AG04450 (cell line): ENCODE results near the gene CCDC12. TPM values are rescaled to one million over a fixed set of nuclear protein-coding genes. Genes with fewer than 3 reads are reported as not detected.

Source experiments
- CTCF ChIA-PET: fragments of 300-600, 350-600 bp; formaldehyde crosslinking; extraction: SDS; loops from one replicate; lab custom pipeline; 2022; ENCODE audit warnings: antibody characterized with exemption, inconsistent platforms; lab: Charles Lee
- POLR2A ChIA-PET: fragments of 350-600 bp; formaldehyde crosslinking; extraction: SDS; loops from one replicate; lab custom pipeline; 2021; ENCODE audit warnings: antibody characterized with exemption, inconsistent platforms; lab: Yijun Ruan, JAX
- DNase-seq: peaks from one replicate; pipeline ENCODE4 v3.0.0-alpha.2; 2011; ENCODE audit warnings: low read depth, low spot score
- H3K27ac ChIP-seq: one replicate; pipeline ENCODE4 v1.5.1; 2012; ENCODE audit warnings: low read depth, low read length, control low read depth
- H3K27me3 ChIP-seq: one replicate; pipeline ENCODE4 v1.6.0; 2012; ENCODE audit warnings: low read length; ENCODE audit not compliant: control insufficient read depth, insufficient read depth
- H3K4me3 ChIP-seq: 2 replicates; pipeline ENCODE4 v1.5.1; 2011; ENCODE audit warnings: mild to moderate bottlenecking, low read depth, low read length, control low read depth
- H3K9me3 ChIP-seq: 2 replicates; pipeline ENCODE4 v1.5.1; 2012; ENCODE audit warnings: low read length; ENCODE audit not compliant: control insufficient read depth, insufficient read depth
- polyA plus RNA-seq: library from polyadenylated mRNA; depleted of rRNA; stranded (reverse); fragments of >200 nt; gene quantifications from 2 replicates; pipeline ENCODE4 v1.2.3, GENCODE V29; 2011
- TF ChIP-seq, protein P1 (sequence below): IDR thresholded peaks from 2 replicates; pipeline ENCODE4 v1.5.1; 2011; ENCODE audit warnings: low read depth, low read length, control low read depth, inconsistent platforms

The CCDC12 gene
- polyA plus RNA-seq, 1 experiment = 18.3 TPM

DNA sequence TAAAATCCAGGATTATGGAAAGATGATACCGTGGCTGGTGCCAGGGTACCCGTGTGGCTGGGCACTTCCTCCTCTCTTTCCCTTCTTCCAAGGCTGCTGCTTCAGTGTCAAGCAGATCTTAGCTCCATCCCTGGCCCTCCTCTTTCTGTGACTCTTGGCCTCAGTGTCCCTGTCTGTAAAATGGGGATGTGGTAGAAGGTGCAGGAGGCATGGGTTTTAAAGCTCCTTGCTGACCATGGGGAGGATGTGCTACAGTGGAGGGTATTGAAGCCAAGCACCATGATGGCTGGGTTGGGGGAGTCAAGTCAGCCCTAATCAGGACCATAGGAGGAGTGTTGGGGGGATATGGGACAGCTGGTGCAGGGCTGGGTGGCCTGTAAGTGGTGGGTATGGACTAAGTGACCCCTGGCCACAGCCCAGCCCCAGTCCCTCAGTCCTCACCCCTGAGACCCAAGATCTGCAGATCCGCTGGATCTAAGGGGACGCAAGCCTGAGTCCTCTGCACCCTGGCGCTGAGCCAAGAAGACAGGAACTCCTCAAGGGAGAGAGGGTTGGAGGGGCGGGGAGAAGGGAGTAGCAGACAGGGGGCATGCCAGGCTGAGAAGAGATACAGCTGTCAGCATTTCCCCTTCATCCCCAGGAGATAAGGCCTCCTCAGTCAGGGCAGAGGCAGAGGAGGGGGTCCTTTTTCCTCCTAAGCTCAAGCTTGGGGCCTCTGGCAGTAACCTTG, 87.0 kb downstream of the CCDC12 start:
- ChIA-PET CTCF (interaction anchor here (0.6 to 2.1 kb wide), 4 partner anchors 22 to 504 kb away, joined by 3 to 12 read pairs (median 4); no protein-coding TSS in a partner anchor), POLR2A (no interaction called here)
- DNase-seq = no peak
- no peak overlapping the region for H3K4me3 ChIP-seq
- no peak overlapping the region for H3K27ac ChIP-seq
- H3K27me3 ChIP-seq = peaks cover 83% of the 10 kb centered on the region
- H3K9me3 ChIP-seq = no peaks in the 10 kb centered on the region; the same call in 1 of the 2 replicates
- TF ChIP-seq, protein P1, sequence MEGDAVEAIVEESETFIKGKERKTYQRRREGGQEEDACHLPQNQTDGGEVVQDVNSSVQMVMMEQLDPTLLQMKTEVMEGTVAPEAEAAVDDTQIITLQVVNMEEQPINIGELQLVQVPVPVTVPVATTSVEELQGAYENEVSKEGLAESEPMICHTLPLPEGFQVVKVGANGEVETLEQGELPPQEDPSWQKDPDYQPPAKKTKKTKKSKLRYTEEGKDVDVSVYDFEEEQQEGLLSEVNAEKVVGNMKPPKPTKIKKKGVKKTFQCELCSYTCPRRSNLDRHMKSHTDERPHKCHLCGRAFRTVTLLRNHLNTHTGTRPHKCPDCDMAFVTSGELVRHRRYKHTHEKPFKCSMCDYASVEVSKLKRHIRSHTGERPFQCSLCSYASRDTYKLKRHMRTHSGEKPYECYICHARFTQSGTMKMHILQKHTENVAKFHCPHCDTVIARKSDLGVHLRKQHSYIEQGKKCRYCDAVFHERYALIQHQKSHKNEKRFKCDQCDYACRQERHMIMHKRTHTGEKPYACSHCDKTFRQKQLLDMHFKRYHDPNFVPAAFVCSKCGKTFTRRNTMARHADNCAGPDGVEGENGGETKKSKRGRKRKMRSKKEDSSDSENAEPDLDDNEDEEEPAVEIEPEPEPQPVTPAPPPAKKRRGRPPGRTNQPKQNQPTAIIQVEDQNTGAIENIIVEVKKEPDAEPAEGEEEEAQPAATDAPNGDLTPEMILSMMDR = no peak

GRCh38 chr3:46888705-46889104, 87.8 kb downstream of the CCDC12 start:
- ChIA-PET POLR2A (no interaction called here), CTCF (interaction anchor here (0.5 to 2.1 kb wide), 5 partner anchors 21 to 183 kb away, joined by 3 to 12 read pairs (median 5); no protein-coding TSS in a partner anchor)
- H3K4me3 ChIP-seq = no peak overlapping the region
- H3K27ac ChIP-seq = no peak overlapping the region
- TF ChIP-seq, protein P1 = no peak
- no peak for DNase-seq
- H3K27me3 ChIP-seq = peaks cover 88% of the 10 kb centered on the region
- H3K9me3 ChIP-seq = no peaks in the 10 kb centered on the region; the same call in 1 of the 2 replicates

DNA sequence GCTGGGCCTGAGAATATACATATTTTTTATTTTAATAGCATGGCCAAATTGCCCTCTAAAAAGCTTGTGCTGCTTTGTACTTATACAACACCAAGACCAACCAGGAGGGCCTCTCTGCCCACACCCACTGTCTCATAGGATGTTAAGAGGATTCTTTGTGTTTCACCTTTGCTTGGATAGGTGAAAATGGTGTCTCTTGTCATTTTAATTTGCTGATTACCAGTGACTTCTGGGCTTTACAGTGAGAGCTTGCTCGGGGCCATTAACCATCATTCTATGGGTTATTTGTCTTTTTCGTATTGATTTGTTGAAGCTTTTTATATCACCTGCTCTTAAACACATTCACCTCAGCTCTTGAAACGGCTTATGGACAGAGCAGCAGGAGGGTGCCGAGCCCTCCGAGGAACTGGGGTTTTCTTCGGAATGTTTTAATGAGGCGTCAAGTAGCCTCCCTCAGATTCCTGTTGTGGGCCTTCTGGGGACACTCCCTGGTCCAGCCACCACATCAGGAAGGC, 88.5 kb downstream of the CCDC12 start:
- no peak overlapping the region for H3K4me3 ChIP-seq
- POLR2A ChIA-PET = no interaction called here
- H3K9me3 ChIP-seq = no peaks in the 10 kb centered on the region; the same call in 1 of the 2 replicates
- H3K27me3 ChIP-seq = peaks cover 85% of the 10 kb centered on the region
- DNase-seq = no peak
- CTCF ChIA-PET = interaction anchor here (0.5 to 1.3 kb wide), 3 partner anchors 21 to 48 kb away, joined by 3 to 5 read pairs (median 3); no protein-coding TSS in a partner anchor
- no peak overlapping the region for H3K27ac ChIP-seq
- TF ChIP-seq, protein P1 = no peak

GRCh38 chr3:46885612-46886011, 90.9 kb downstream of the CCDC12 start:
- no peaks in the 10 kb centered on the region; the same call in 1 of the 2 replicates for H3K9me3 ChIP-seq
- H3K4me3 ChIP-seq = no peak overlapping the region
- no peak for DNase-seq
- ChIA-PET POLR2A (no interaction called here), CTCF (interaction anchor here (1.1 to 2.3 kb wide), 2 partner anchors 9 to 19 kb away, joined by 6 to 9 read pairs; no protein-coding TSS in a partner anchor)
- peaks cover 87% of the 10 kb centered on the region for H3K27me3 ChIP-seq
- TF ChIP-seq, protein P1 = no peak
- no peak overlapping the region for H3K27ac ChIP-seq

GRCh38 chr3:46884929-46885328, 91.6 kb downstream of the CCDC12 start:
- no peak for DNase-seq
- ChIA-PET CTCF (interaction anchor here (2.3 kb wide), 1 partner anchor 10 kb away, joined by 9 read pairs; no protein-coding TSS in a partner anchor), POLR2A (no interaction called here)
- Histone ChIP-seq H3K9me3 (no peaks in the 10 kb centered on the region; the same call in 1 of the 2 replicates), H3K27ac (no peak overlapping the region), H3K4me3 (no peak overlapping the region), H3K27me3 (peaks cover 81% of the 10 kb centered on the region)
- TF ChIP-seq, protein P1 = no peak
